Measurements from ENCODE around the gene BRD4.

The BRD4 gene

DNA sequence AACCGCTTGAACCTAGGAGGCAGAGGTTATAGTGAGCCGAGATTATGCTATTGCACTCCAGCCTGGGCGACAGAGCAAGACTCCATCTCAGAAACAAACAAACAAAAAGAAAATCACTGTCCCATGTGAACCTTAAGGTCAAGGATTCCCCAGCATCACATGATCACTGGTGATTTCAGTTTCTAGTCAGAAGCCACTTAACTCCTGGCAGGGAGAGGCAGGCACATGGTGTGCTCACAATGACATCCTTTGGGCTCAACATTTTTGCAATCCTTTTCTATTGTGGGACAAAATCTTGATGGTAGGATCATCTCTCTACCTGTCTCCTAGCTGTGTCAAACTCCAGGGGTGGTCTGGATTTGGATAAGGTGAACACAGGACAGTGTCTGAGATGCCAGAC lies 35.1 kb upstream of the BRD4 start:
- H3K9me3 ChIP-seq (ENCODE audit: control insufficient read depth, insufficient read depth, low read depth, low read length): no peaks in the 10 kb centered on the region
- no peak for TF ChIP-seq ZNF514 (tag by site-specific recombination; IDR thresholded peaks at IDR 0.05)
- TF ChIP-seq ZSCAN30 (tag by site-specific recombination; IDR thresholded peaks at IDR 0.05): no peak
- TF ChIP-seq ZNF792 (tag by site-specific recombination; IDR thresholded peaks at IDR 0.05): no peak
- no peak for TF ChIP-seq ZNF76 (tag by site-specific recombination; IDR thresholded peaks at IDR 0.05; ENCODE audit: borderline replicate concordance, low read depth)
- TF ChIP-seq ZFP3 (tag by site-specific recombination; IDR thresholded peaks at IDR 0.05; ENCODE audit: low read depth): no peak
- TF ChIP-seq, protein P1, sequence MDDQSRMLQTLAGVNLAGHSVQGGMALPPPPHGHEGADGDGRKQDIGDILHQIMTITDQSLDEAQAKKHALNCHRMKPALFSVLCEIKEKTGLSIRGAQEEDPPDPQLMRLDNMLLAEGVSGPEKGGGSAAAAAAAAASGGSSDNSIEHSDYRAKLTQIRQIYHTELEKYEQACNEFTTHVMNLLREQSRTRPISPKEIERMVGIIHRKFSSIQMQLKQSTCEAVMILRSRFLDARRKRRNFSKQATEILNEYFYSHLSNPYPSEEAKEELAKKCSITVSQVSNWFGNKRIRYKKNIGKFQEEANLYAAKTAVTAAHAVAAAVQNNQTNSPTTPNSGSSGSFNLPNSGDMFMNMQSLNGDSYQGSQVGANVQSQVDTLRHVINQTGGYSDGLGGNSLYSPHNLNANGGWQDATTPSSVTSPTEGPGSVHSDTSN (CRISPR knock-in tag; IDR thresholded peaks at IDR 0.05): no peak
- TF ChIP-seq ZNF138 (tag by site-specific recombination; IDR thresholded peaks at IDR 0.05; ENCODE audit: borderline replicate concordance): no peak
- TF ChIP-seq ZNF10 (tag by site-specific recombination; IDR thresholded peaks at IDR 0.05): no peak
- TF ChIP-seq, protein P2, sequence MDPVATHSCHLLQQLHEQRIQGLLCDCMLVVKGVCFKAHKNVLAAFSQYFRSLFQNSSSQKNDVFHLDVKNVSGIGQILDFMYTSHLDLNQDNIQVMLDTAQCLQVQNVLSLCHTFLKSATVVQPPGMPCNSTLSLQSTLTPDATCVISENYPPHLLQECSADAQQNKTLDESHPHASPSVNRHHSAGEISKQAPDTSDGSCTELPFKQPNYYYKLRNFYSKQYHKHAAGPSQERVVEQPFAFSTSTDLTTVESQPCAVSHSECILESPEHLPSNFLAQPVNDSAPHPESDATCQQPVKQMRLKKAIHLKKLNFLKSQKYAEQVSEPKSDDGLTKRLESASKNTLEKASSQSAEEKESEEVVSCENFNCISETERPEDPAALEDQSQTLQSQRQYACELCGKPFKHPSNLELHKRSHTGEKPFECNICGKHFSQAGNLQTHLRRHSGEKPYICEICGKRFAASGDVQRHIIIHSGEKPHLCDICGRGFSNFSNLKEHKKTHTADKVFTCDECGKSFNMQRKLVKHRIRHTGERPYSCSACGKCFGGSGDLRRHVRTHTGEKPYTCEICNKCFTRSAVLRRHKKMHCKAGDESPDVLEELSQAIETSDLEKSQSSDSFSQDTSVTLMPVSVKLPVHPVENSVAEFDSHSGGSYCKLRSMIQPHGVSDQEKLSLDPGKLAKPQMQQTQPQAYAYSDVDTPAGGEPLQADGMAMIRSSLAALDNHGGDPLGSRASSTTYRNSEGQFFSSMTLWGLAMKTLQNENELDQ (tag by site-specific recombination; IDR thresholded peaks at IDR 0.05; ENCODE audit: low read depth): no peak
- TF ChIP-seq, protein P3, sequence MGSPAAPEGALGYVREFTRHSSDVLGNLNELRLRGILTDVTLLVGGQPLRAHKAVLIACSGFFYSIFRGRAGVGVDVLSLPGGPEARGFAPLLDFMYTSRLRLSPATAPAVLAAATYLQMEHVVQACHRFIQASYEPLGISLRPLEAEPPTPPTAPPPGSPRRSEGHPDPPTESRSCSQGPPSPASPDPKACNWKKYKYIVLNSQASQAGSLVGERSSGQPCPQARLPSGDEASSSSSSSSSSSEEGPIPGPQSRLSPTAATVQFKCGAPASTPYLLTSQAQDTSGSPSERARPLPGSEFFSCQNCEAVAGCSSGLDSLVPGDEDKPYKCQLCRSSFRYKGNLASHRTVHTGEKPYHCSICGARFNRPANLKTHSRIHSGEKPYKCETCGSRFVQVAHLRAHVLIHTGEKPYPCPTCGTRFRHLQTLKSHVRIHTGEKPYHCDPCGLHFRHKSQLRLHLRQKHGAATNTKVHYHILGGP (tag by site-specific recombination; IDR thresholded peaks at IDR 0.05): no peak
- TF ChIP-seq ZNF324 (tag by site-specific recombination; IDR thresholded peaks at IDR 0.05): no peak
- TF ChIP-seq, protein P4, sequence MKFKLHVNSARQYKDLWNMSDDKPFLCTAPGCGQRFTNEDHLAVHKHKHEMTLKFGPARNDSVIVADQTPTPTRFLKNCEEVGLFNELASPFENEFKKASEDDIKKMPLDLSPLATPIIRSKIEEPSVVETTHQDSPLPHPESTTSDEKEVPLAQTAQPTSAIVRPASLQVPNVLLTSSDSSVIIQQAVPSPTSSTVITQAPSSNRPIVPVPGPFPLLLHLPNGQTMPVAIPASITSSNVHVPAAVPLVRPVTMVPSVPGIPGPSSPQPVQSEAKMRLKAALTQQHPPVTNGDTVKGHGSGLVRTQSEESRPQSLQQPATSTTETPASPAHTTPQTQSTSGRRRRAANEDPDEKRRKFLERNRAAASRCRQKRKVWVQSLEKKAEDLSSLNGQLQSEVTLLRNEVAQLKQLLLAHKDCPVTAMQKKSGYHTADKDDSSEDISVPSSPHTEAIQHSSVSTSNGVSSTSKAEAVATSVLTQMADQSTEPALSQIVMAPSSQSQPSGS (tag by site-specific recombination; IDR thresholded peaks at IDR 0.05; ENCODE audit: low read depth): no peak
- TF ChIP-seq, protein P5, sequence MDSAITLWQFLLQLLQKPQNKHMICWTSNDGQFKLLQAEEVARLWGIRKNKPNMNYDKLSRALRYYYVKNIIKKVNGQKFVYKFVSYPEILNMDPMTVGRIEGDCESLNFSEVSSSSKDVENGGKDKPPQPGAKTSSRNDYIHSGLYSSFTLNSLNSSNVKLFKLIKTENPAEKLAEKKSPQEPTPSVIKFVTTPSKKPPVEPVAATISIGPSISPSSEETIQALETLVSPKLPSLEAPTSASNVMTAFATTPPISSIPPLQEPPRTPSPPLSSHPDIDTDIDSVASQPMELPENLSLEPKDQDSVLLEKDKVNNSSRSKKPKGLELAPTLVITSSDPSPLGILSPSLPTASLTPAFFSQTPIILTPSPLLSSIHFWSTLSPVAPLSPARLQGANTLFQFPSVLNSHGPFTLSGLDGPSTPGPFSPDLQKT (IDR thresholded peaks at IDR 0.05; ENCODE audit: borderline replicate concordance, low read depth, low read length): no peak
- TF ChIP-seq REPIN1 (tag by site-specific recombination; IDR thresholded peaks at IDR 0.05; ENCODE audit: low read depth): no peak
- no peaks in the 10 kb centered on the region for H3K4me1 ChIP-seq (ENCODE audit: control insufficient read depth, insufficient read depth, low read length)
- H3K27ac ChIP-seq (ENCODE audit: extremely low read depth, low read depth, low read length): no peak overlapping the region
- CTCF ChIA-PET: interaction anchor here (0.6 kb wide), 1 partner anchor 115 kb away, joined by 3 read pairs; no protein-coding TSS in a partner anchor
- POLR2A ChIA-PET: interaction anchor here (1.9 kb wide), 1 partner anchor 12 kb away, joined by 5 read pairs; the partner anchor contains the start of gene AKAP8
- H3K4me3 ChIP-seq (ENCODE audit: low read depth, low read length): no peak overlapping the region
- peaks cover 28 to 77% of the 10 kb centered on the region in 2 experiments for H3K36me3 ChIP-seq (ENCODE audit: control insufficient read depth in 2 of 2, insufficient read depth in 1 of 2, low read length in 2 of 2)

DNA sequence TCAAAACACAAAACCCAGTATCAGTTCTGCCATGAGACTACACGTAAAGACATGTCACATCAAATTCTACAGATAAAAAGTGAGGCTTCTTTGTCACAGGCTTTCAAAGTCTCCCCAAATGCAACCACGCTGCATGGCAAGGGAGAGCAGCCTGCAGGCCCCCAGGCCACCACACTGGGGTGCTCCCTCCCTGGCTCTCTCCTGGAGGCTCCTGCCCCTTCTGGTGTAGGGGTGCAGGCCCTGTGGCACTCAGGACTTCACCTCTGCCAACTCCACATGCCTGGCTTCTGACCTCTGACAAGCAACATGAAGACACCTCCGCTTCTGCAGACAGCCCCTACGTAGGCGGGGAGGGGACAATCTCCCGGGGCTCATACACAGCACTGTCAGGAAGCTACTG lies 32.9 kb upstream of the BRD4 start:
- Histone ChIP-seq H3K9me3 (ENCODE audit: control insufficient read depth, insufficient read depth, low read depth, low read length) (no peaks in the 10 kb centered on the region), H3K4me1 (ENCODE audit: control insufficient read depth, insufficient read depth, low read length) (no peaks in the 10 kb centered on the region), H3K27ac (ENCODE audit: extremely low read depth, low read depth, low read length) (no peak overlapping the region), H3K36me3 (ENCODE audit: control insufficient read depth in 2 of 2, insufficient read depth in 1 of 2, low read length in 2 of 2) (peaks cover 17 to 75% of the 10 kb centered on the region in 2 experiments), H3K4me3 (ENCODE audit: low read depth, low read length) (no peak overlapping the region)
- CTCF ChIA-PET: interaction anchor here (0.5 to 1.0 kb wide), 2 partner anchors 16 to 90 kb away, joined by 3 read pairs; no protein-coding TSS in a partner anchor
- POLR2A ChIA-PET: no interaction called here
- TF ChIP-seq, protein P6, sequence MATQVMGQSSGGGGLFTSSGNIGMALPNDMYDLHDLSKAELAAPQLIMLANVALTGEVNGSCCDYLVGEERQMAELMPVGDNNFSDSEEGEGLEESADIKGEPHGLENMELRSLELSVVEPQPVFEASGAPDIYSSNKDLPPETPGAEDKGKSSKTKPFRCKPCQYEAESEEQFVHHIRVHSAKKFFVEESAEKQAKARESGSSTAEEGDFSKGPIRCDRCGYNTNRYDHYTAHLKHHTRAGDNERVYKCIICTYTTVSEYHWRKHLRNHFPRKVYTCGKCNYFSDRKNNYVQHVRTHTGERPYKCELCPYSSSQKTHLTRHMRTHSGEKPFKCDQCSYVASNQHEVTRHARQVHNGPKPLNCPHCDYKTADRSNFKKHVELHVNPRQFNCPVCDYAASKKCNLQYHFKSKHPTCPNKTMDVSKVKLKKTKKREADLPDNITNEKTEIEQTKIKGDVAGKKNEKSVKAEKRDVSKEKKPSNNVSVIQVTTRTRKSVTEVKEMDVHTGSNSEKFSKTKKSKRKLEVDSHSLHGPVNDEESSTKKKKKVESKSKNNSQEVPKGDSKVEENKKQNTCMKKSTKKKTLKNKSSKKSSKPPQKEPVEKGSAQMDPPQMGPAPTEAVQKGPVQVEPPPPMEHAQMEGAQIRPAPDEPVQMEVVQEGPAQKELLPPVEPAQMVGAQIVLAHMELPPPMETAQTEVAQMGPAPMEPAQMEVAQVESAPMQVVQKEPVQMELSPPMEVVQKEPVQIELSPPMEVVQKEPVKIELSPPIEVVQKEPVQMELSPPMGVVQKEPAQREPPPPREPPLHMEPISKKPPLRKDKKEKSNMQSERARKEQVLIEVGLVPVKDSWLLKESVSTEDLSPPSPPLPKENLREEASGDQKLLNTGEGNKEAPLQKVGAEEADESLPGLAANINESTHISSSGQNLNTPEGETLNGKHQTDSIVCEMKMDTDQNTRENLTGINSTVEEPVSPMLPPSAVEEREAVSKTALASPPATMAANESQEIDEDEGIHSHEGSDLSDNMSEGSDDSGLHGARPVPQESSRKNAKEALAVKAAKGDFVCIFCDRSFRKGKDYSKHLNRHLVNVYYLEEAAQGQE (tag by site-specific recombination; IDR thresholded peaks at IDR 0.05): no peak
- no peak for TF ChIP-seq GFI1B (tag by site-specific recombination; IDR thresholded peaks at IDR 0.05)
- no peak for TF ChIP-seq ZNF530 (tag by site-specific recombination; IDR thresholded peaks at IDR 0.05; ENCODE audit: low read depth)
- TF ChIP-seq ZNF121 (tag by site-specific recombination; IDR thresholded peaks at IDR 0.05): no peak
- no peak for TF ChIP-seq ZFHX2 (tag by site-specific recombination; conservative IDR thresholded peaks at IDR 0.05)
- no peak for TF ChIP-seq ZNF610 (tag by site-specific recombination; IDR thresholded peaks at IDR 0.05; ENCODE audit: borderline replicate concordance)
- TF ChIP-seq, protein P7, sequence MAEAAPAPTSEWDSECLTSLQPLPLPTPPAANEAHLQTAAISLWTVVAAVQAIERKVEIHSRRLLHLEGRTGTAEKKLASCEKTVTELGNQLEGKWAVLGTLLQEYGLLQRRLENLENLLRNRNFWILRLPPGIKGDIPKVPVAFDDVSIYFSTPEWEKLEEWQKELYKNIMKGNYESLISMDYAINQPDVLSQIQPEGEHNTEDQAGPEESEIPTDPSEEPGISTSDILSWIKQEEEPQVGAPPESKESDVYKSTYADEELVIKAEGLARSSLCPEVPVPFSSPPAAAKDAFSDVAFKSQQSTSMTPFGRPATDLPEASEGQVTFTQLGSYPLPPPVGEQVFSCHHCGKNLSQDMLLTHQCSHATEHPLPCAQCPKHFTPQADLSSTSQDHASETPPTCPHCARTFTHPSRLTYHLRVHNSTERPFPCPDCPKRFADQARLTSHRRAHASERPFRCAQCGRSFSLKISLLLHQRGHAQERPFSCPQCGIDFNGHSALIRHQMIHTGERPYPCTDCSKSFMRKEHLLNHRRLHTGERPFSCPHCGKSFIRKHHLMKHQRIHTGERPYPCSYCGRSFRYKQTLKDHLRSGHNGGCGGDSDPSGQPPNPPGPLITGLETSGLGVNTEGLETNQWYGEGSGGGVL (tag by site-specific recombination; IDR thresholded peaks at IDR 0.05): no peak
- TF ChIP-seq ZNF140 (tag by site-specific recombination; IDR thresholded peaks at IDR 0.05): no peak

Measured in HEK293 (cell line).